Heart left ventricle (tissue), 13 donors: ENCODE results near the gene HNRNPC.

Experiments
- POLR2A ChIP-seq, 2 donors: fragments of 450-650 bp; IDR thresholded peaks; one replicate each; pipeline ENCODE4 v1.6.1; 2017; ENCODE audit warnings: antibody characterized with exemption in 2 of 2, mild to moderate bottlenecking in 2 of 2, moderate library complexity in 2 of 2
- TF ChIP-seq, protein P1 (sequence below), 12 donors: fragments of 200-600 bp; sonication (generic) in 4 of 12; IDR thresholded peaks; one replicate each; pipeline versions ENCODE4 v1.5.0 to v1.8.0; 2018 to 2022; ENCODE audit warnings: antibody characterized with exemption in 12 of 12, mild to moderate bottlenecking in 5 of 12
- donor health status: ischemic (EF 13 %, LVEDD 7.1; RV severe dilation, severe dysfunction).
- donor health status: DM: no; HTN: yes; CAD: no.
- donor health status: DM: no; HTN: no; CAD: no.
- donor health status: ischemic (EF 25% LVEDD 6.9; RV normal size, moderate dysfunction).
- donor health status: ischemic (EF 25% LVEDD 5.7; RV mildly dilated, moderate dysfunction).
- donor health status: ischemic (EF 35%, LVEDD 5.7; RV mildly dilated, moderate dysfunction).
- donor health status: nonischemic (EF 11% LVEDD 7.7; RV severe dilation, severe dysfunction).
- donor health status: DM: yes; HTN: yes; CAD: no.
- donor health status: PGD.
- donor health status: ischemic (EF 29% LVEDD 5.4; RV normal size, mild dysfunction).
- donor health status: nonischemic (EF 23%, LVEDD 6.1; RV moderate dilation, normal function).

DNA sequence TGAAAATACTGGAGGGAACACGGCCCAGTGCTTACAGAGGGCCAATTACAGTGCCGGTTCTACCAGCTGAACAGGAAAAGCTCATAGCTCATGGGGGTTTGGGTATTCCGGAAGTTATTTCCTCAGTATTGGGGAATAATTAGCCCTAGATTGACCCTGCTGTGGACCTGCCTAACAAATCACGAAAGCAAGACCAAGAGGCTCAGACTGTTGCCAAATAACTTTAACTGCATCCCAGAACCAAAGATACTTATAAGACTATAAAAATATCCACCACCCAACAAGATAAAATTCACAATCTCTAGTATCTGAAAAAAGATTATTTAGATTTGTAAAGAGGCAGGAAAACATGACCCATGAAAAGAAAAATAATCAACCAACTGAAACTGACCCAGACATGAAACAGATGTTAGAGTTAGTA, 105.4 kb downstream of the HNRNPC start:
- TF ChIP-seq, protein P1, sequence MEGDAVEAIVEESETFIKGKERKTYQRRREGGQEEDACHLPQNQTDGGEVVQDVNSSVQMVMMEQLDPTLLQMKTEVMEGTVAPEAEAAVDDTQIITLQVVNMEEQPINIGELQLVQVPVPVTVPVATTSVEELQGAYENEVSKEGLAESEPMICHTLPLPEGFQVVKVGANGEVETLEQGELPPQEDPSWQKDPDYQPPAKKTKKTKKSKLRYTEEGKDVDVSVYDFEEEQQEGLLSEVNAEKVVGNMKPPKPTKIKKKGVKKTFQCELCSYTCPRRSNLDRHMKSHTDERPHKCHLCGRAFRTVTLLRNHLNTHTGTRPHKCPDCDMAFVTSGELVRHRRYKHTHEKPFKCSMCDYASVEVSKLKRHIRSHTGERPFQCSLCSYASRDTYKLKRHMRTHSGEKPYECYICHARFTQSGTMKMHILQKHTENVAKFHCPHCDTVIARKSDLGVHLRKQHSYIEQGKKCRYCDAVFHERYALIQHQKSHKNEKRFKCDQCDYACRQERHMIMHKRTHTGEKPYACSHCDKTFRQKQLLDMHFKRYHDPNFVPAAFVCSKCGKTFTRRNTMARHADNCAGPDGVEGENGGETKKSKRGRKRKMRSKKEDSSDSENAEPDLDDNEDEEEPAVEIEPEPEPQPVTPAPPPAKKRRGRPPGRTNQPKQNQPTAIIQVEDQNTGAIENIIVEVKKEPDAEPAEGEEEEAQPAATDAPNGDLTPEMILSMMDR (IDR thresholded peaks at IDR 0.05) = no peak
- no peak for TF ChIP-seq POLR2A (IDR thresholded peaks at IDR 0.05)
